Raji (cell line): ENCODE data around the gene HLCS.

Experiments used
- POLR2A ChIP-seq: IDR thresholded peaks from 2 replicates; pipeline ENCODE4 v1.6.1; 2011; ENCODE audit warnings: low read depth, low read length, control low read depth; ENCODE audit not compliant: insufficient read depth

Gene HLCS

DNA sequence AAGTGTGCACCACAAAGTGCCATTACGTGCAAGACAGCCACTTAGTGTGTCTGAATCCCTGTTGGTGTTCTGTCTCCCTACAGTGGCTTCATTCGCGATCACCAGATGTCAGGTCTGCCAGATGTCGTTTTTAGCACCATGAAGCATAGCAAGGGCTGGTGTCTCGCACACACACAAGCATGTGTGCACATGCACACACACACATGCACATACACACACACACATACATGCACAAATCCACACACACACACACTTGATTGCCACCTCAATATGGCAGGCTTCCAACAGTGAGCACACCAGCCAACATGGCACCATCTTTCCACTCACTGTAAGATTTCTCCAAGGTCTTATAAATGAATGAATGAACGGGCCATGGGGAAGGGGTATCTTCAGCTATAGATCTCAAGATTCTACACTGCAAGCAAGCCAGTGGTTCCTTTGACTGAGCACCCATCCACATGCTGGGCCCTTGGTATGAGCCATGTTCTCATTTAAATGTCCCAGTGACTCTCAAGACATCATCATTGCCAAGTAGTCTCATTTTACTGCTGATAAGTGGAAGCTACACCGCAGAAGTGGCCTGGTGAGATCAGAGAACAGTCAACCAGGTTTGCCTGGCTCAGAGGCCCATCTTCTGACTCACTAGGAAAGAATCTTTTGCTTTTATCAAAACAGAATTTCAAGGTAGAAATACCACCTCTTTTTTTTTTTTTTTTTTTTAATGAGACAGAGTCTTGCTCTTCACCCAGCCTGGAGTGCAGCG is 182.7 kb downstream of the HLCS start:
- no peak for TF ChIP-seq POLR2A

DNA sequence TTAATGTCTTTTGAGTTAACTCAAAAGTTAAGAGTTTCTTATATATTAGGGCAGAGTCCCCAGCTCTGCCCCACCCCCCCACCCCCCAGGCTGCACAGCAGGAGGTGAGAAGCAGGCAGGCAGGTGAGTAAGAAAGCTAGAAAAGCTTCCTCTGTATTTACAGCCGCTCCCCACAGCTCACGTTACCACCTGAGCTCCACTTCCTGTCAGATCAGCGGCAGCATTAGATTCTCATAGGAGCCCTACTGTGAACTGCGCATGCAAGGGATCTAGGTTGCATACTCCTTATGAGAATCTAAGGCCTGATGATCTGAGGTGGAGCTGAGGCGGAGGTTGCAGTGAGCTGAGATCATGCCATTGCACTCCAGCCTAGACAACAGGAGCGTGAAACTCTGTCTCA is 185.6 kb downstream of the HLCS start:
- no peak for TF ChIP-seq POLR2A

DNA sequence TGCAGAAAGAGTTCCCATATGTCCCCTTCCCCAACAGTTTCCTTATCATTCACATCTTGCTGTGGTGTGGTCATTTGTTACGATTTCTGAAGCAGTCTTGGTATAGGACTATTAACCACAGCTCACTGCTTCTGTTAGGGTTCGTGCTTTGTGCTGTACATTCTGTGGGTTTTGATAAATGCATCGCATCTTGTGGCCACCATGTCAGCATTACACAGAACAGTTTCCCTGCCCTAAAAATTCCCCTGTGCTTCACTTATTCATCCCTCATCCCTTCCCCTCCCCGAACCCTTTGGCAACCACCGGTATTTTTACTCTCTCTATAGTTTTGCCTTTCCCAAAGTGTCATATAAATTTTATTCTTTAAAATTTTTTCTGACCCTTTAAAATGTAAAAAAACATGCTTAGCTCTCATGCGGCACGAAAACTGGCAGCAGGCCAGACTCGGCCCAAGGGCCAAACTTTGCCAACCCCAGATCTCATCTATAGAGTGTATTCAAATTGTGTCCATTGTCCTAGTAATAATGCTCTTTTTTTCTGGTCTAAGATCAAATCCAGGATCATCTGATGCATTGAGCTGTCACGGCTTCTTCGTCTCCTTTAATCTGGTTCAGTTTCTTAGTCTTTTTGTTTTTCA is 189.4 kb downstream of the HLCS start:
- no peak for TF ChIP-seq POLR2A

- no peak for TF ChIP-seq POLR2A
These were observed 192.5 kb downstream of the HLCS start for GRCh38 chr21:36773995-36774394.

DNA sequence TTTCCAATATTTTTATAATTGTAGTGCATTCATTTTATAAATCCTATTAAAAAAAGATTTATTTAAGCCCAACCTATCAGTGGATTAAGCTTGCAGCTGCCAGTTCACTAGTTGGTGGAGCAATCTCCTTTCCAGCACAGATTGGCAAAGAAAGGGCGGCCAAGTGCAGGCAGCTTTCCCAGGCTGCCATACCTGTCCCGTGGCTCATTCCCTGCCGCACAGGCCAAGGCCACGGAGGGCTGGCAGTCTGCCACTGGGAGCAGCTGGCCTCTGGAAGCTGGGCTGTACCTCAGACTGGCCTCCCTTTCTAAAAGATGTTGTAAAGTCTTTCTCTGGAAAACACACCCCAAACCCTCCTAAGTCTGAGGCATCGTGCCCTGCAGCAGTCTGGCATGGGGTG is 193.4 kb downstream of the HLCS start:
- no peak for TF ChIP-seq POLR2A

DNA sequence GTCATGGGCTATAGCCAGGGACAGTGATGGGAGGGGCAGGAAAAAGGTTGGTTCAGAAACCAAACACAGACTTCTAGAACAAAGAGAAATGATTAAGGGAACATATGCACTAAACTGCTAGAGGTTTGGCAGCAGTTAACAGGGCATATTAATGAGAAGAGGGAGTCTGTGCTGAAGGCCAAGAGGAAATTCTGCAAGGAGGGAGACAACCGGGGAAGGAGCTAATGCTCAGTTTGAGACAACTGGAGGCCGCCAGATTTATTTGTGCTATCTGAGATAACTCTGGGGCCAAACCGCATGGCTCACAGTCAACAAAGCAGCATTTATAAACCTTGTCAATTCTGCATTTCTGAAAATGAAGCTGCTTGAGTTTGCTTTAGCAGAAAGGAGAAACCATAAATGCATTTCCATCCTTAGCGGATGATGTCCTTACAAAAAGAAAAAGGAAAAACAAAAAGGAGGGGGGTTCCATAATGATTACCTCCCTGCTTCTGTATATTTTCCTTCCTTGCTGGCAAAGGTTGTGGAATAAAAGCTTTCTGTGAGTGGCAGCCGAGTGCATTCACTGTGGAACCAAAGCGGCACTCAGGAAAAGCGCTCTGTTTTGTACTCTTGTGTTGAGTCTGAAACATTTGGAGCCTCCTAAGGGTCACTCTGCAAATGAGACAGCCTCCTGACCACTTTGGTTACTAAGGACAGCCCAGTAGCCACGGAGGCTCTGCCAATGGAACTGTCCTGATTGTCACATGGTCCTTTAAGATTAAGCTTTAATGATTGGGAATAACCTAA is 197.2 kb downstream of the HLCS start:
- TF ChIP-seq POLR2A, result no peak

- no peak for TF ChIP-seq POLR2A
These were observed 198.0 kb downstream of the HLCS start for GRCh38 chr21:36768496-36768895.

GRCh38 chr21:36767096-36767495 is 199.4 kb downstream of the HLCS start:
- TF ChIP-seq POLR2A, result no peak

DNA sequence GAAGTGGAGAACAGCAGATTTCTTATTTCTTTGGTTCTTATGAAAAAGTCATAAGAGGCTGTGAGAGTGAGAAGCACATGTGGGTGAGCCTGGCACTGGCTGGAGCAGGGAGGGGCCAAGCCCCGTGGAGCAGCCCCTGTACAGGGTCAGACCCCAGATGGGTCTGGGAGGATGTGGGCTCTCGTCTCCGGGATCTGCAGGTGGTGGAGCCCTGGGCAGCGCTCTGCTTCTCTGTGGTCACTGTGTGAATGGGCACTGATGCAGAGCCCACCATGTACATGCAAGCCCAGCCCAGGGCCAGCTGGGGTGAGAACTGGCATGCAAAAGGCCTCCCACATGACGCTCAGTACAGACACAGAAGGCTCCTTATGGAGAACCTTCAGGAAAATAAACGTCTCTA is 200.0 kb downstream of the HLCS start:
- TF ChIP-seq POLR2A, result no peak

DNA sequence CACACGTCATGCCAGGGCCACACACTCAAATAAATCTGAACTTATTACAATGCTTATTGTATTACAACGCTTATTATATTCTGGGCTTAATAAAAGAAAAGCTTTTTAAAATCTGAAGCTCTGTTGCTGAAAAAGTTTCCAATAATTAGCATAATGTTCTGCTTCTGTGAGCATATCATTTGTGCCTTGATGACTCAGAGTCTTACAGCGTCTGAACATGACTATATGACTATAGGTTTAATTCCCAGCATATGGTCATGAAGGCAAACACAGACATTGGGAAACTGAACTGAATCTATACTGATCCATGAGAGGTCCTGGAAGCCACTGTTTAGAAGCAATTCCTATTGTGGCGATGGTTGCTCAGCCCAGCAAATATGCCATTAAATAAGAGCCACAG is 201.2 kb downstream of the HLCS start:
- no peak for TF ChIP-seq POLR2A

DNA sequence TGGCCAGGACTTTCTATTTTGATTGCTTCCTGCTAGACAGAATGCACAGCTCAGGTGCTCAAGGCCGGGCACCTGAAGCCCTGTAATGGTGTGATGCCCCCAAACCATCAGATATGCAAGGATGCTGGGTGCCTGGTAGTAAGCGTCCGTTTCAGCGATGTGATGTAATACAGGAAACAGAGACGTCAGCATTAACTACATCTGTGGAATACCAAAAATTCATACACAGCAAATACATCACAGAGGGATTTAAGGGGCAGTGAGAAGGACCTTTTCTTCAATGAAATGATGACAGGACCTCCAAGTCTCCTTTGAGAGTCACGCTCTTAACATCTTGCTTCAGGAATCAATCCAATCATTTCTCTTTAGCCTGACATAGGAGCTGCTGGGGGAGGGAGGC is 203.2 kb downstream of the HLCS start:
- TF ChIP-seq POLR2A, result no peak

GRCh38 chr21:36762642-36763041 is 203.8 kb downstream of the HLCS start:
- no peak for TF ChIP-seq POLR2A

- TF ChIP-seq POLR2A, result no peak
These were observed 204.8 kb downstream of the HLCS start for GRCh38 chr21:36761685-36762084.

DNA sequence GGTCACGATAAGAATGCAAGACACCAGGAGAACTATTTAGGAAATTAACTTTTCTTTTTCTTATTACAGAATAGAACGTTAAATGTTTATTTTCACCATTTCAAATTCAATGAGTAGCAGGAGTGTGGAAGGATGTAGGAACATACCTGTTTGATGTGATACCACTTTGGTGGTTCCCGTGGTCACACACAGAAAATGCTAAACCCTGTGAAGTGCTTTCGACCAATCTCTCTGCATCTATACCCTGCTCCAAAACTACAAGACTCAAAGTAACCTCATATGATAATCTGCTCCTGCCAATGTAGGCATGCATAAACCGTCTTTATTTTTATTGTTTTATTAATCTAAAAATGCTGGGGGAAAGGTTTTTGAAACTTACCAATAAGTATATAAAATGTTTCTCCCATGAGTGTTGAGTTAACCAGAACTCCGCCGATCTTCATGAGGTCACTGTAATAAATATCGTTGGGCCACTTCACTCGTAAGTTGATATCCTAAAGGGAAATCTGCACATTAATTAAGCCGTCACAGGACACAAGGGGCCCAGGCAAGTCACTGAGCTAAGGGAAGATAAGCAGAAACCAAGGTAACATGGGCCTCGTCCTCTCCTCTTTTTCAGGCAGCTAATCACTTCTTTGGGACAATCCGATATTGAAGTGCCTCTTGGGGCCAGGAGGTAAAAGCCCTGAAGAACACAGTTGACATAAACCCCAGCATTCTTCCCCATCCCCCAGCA is 207.0 kb downstream of the HLCS start:
- no peak for TF ChIP-seq POLR2A

DNA sequence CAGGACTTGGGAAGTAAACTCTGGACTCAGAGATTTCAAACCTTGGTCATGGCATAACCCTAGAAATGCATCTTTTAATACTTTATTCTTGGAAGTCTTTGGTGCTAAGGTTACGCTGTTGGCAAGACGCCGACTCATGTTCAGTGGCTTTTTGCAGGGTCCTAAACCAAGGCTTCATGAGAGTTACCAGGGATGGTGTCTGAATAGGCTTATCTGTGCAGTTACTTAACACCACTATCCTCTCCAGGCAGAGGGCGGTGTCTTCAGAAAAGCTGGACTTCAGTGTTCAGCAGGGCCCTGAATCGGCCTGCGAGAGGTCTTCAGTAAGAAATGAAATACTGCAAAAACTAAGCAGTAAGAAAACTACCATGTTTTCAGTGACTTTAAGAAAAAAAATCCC is 209.3 kb downstream of the HLCS start:
- no peak for TF ChIP-seq POLR2A
